Loucy (cell line): ENCODE measurements around the gene HCN1.

Experiments used
- EZH2phosphoT487 ChIP-seq: fragments of 200-600 bp; IDR thresholded peaks from 2 replicates; pipeline ENCODE4 v1.6.1; 2018; ENCODE audit warnings: antibody characterized with exemption, mild to moderate bottlenecking, moderate library complexity, borderline replicate concordance
- TF ChIP-seq, protein P1 (sequence below): fragments of 200-600 bp; sonication (generic); conservative IDR thresholded peaks from 2 replicates; pipeline ENCODE4 v1.5.1; 2014; ENCODE audit warnings: mild to moderate bottlenecking, antibody characterized with exemption, low read length

DNA sequence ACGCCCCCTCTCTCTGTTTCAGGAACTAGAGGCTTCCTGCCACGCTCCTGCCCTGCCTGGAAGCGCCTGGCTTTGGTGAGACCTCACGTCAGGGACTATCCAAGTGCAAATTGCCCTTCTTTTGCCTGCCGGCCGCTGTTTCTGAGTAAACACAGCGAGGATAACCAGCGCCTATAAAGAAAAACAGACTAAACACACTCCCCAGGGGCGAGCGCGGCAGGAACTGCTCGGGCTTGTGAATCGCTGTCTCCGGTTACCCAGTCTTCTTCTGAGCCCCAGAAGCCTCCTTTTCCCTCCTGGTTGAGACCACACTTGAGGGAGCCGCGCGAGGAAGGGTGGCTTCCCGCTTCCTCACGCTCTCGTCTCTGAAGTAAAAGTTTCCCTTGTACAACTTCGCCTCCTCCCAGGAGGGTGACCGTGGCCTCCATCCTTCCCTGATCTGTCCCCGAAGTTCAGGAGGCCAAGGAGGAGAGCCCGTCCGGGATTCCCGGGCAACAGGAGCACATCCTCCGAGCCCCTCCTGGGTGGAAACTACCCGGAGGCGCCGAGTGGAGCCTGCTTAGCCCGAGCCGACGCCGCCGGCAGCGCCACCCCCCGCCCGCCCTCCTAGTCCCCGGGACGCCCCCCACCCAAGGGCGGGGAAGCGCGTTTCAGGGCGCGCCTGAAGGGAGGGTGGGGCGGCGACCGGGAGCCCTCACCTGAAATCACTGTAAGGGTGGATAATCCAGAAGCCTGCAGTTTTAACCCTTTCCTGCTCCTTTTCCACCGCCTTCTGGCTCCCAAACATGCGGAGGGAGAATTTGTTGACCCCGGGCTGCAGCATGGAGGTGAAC is 993 bp downstream of the HCN1 start:
- TF ChIP-seq, protein P1, sequence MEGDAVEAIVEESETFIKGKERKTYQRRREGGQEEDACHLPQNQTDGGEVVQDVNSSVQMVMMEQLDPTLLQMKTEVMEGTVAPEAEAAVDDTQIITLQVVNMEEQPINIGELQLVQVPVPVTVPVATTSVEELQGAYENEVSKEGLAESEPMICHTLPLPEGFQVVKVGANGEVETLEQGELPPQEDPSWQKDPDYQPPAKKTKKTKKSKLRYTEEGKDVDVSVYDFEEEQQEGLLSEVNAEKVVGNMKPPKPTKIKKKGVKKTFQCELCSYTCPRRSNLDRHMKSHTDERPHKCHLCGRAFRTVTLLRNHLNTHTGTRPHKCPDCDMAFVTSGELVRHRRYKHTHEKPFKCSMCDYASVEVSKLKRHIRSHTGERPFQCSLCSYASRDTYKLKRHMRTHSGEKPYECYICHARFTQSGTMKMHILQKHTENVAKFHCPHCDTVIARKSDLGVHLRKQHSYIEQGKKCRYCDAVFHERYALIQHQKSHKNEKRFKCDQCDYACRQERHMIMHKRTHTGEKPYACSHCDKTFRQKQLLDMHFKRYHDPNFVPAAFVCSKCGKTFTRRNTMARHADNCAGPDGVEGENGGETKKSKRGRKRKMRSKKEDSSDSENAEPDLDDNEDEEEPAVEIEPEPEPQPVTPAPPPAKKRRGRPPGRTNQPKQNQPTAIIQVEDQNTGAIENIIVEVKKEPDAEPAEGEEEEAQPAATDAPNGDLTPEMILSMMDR = no peak
- TF ChIP-seq EZH2phosphoT487 = no peak
